Right lobe of liver (tissue), 6 donors: ENCODE results near the gene ABCG2. TPM values are rescaled to one million over a fixed set of nuclear protein-coding genes. Genes with fewer than 3 reads are reported as not detected.

Experiments
- ATAC-seq, 4 donors: fragments of 200-7000 bp; cut with Tn5 transposase; one replicate each; pipeline ENCODE4 v1.9.1; 2020; ENCODE audit warnings: mild to moderate bottlenecking in 4 of 4, moderate library complexity in 4 of 4
- DNase-seq, 3 donors: peaks; one replicate each; pipeline ENCODE4 v3.0.0-alpha.2; 2020
- H3K27ac ChIP-seq, 3 donors: fragments of 200-600 bp; one replicate each; pipeline ENCODE4 v1.8.0; 2022
- H3K27me3 ChIP-seq, 2 donors: fragments of 200-600 bp; one replicate each; pipeline ENCODE4 v1.8.0; 2022
- H3K36me3 ChIP-seq, 4 donors: fragments of 200-600 bp; sonication (generic) in 1 of 4; one replicate each; pipeline versions ENCODE4 v1.5.1 to v1.8.0; 2017 to 2022; ENCODE audit warnings: control low read depth in 1 of 4
- H3K4me1 ChIP-seq, 4 donors: fragments of 200-600 bp; sonication (generic) in 1 of 4; one replicate each; pipeline versions ENCODE4 v1.5.1 to v1.8.0; 2017 to 2022; ENCODE audit warnings: control low read depth in 1 of 4
- H3K4me3 ChIP-seq, 3 donors: fragments of 200-600 bp; one replicate each; pipeline ENCODE4 v1.8.0; 2022
- H3K9me3 ChIP-seq, 4 donors: fragments of 200-600 bp; sonication (generic) in 1 of 4; one replicate each; pipeline versions ENCODE4 v1.5.1 to v1.8.0; 2017 to 2022; ENCODE audit warnings: control low read depth in 1 of 4
- CTCF ChIP-seq, 4 donors: fragments of 200-600 bp in 3 of 4; fragments of 450-650 bp in 1 of 4; IDR thresholded peaks; one replicate each; pipeline versions ENCODE4 v1.5.1 to v1.8.0; 2016 to 2022; ENCODE audit warnings: antibody characterized with exemption in 4 of 4, mild to moderate bottlenecking in 2 of 4
- POLR2A ChIP-seq: fragments of 450-650 bp; IDR thresholded peaks from one replicate; pipeline ENCODE4 v1.6.1; 2017; ENCODE audit warnings: antibody characterized with exemption, mild to moderate bottlenecking
- WGBS: methylation state at CpG from one replicate; pipeline ENCODE4 v1.1.6; 2018; ENCODE audit warnings: low coverage, low lambda C conversion rate; ENCODE audit not compliant: insufficient coverage; ENCODE audit errors: missing lambda C conversion rate; 5-methylcytosine and 5-hydroxymethylcytosine counted together
- intact Hi-C, 2 donors: fragments of 100-400 bp; cut with DNase I; formaldehyde crosslinking; loops; one replicate each; pipeline versions ENCODE4 v1.11.2 to v1.14.1; 2022
- total RNA-seq, 6 experiments: library from RNA; depleted of rRNA in 2 of 6; stranded (reverse); fragments of >200 nt in 2 of 6; fragmentation: NEBNext Ultra II Directional in 3 of 6; extraction: Animal tissue kit (Norgen Biotek cat#: 25700) in 3 of 6; gene quantifications; one replicate each; pipeline versions ENCODE4 v1.1.0 to v1.2.4, GENCODE V29; 2016 to 2023
- donor health status: DM: no; HTN: yes; CAD: no.
- donor health status: DM: no; HTN: no; CAD: no.
- donor health status: DM: no; HTN: no; CAD: no.
- donor health status: DM: no; HTN: yes; CAD: no.
- donor health status: DM: no; HTN: yes; CAD: no.

Gene ABCG2
- total RNA-seq, 6 experiments from 2014 or later = 6.4 to 11.4 (median 8.1) TPM

- no peak overlapping the region for H3K4me3 ChIP-seq
- no peaks in the 10 kb centered on the region for H3K36me3 ChIP-seq
- no peaks in the 10 kb centered on the region for H3K9me3 ChIP-seq
- H3K4me1 ChIP-seq = no peaks in the 10 kb centered on the region
- ATAC-seq (no peak), DNase-seq (no peak)
- TF ChIP-seq POLR2A (no peak), CTCF (IDR thresholded peaks at IDR 0.05) (no peak)
- no peaks in the 10 kb centered on the region for H3K27me3 ChIP-seq
- WGBS = 65% methylated on average over 3 of the region's 6 CpGs
- intact Hi-C loops = no loop called here
- no peak overlapping the region for H3K27ac ChIP-seq
Observed at GRCh38 chr4:88202443-88202842, 44.0 kb upstream of the ABCG2 start.

GRCh38 chr4:88200186-88200585, 41.7 kb upstream of the ABCG2 start:
- TF ChIP-seq CTCF (IDR thresholded peaks at IDR 0.05) (no peak), POLR2A (no peak)
- no peaks in the 10 kb centered on the region for H3K36me3 ChIP-seq
- H3K27me3 ChIP-seq = no peaks in the 10 kb centered on the region
- WGBS = 89% methylated on average over 1 of the region's 1 CpG
- H3K27ac ChIP-seq = no peak overlapping the region
- no peaks in the 10 kb centered on the region for H3K4me1 ChIP-seq
- no peaks in the 10 kb centered on the region for H3K9me3 ChIP-seq
- intact Hi-C loops = no loop called here
- H3K4me3 ChIP-seq = no peak overlapping the region
- DNase-seq = no peak
- ATAC-seq = no peak

DNA sequence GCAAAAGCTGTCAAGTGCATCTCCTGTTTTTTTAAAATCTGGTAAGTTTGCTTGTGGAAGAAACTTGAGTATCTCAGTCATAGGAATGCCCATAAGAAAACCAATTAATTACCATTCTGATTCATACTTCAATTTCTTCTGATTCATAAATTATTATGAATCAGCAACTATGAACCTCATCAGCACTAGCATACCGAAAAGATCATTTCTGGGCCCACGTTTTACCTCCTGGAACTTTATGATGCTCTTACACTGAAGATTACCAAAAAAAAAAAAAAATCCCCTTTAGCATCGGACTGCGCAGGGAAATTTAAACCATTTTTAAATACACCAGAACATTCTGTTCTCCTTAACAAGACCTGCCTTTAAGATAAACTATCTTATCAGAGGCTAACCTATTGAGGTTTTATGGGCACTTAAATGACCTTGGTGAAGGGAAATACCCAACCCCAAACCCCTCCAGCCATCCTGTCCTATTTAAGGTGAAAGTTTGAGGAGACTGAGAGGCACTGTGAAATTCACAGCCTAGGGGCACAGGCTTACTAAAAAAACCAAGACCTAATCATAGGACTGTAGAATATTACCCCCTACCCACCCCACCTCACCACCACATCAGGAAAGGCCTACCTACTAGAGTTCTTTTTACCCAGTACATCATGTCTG, 38.2 kb upstream of the ABCG2 start:
- intact Hi-C loops = no loop called here

GRCh38 chr4:88196013-88196365, 37.5 kb upstream of the ABCG2 start:
- no peak for ATAC-seq
- H3K27ac ChIP-seq = no peak overlapping the region

More for the DNA sequence above, 38.2 kb upstream of the ABCG2 start:
- H3K4me1 ChIP-seq = no peaks in the 10 kb centered on the region
- H3K36me3 ChIP-seq = no peaks in the 10 kb centered on the region
- no peaks in the 10 kb centered on the region for H3K9me3 ChIP-seq
- H3K27me3 ChIP-seq = no peaks in the 10 kb centered on the region
- ATAC-seq = no peak
- H3K27ac ChIP-seq = no peak overlapping the region
- no peak for DNase-seq
- TF ChIP-seq CTCF (IDR thresholded peaks at IDR 0.05) (no peak), POLR2A (no peak)
- 78% methylated on average over 4 of the region's 4 CpGs for WGBS
- no peak overlapping the region for H3K4me3 ChIP-seq

More at GRCh38 chr4:88196013-88196365, 37.5 kb upstream of the ABCG2 start:
- Histone ChIP-seq H3K27me3 (no peaks in the 10 kb centered on the region), H3K9me3 (no peaks in the 10 kb centered on the region), H3K36me3 (no peaks in the 10 kb centered on the region), H3K4me1 (no peaks in the 10 kb centered on the region), H3K4me3 (no peak overlapping the region)
- no peak for DNase-seq
- 80% methylated on average over 3 of the region's 4 CpGs for WGBS
- intact Hi-C loops = no loop called here
- TF ChIP-seq CTCF (IDR thresholded peaks at IDR 0.05) = no peak
- no peak for TF ChIP-seq POLR2A
